HUES48 (cell line): ENCODE results near the gene CWF19L2.
"Not testable (repeated sequence)": the region's sequence is repeated elsewhere in the genome, so short reads cannot be mapped to it uniquely, and the experiment has no call there.

Experiments used
- H3K27ac ChIP-seq: one replicate; pipeline ENCODE4 v1.7.0; 2013; ENCODE audit warnings: low read depth, low read length, inconsistent platforms
- H3K27me3 ChIP-seq: 2 replicates; pipeline ENCODE4 v1.6.1; 2013; ENCODE audit warnings: mild to moderate bottlenecking, low read length; ENCODE audit not compliant: control insufficient read depth, insufficient read depth
- H3K36me3 ChIP-seq: 2 replicates; pipeline ENCODE4 v1.6.1; 2013; ENCODE audit warnings: low read length; ENCODE audit not compliant: control insufficient read depth, insufficient read depth
- H3K4me1 ChIP-seq: 2 replicates; pipeline ENCODE4 v1.6.1; 2013; ENCODE audit warnings: mild to moderate bottlenecking, low read length; ENCODE audit not compliant: control insufficient read depth, insufficient read depth
- H3K4me3 ChIP-seq: 2 replicates; pipeline ENCODE4 v1.5.1; 2013; ENCODE audit warnings: mild to moderate bottlenecking, low read depth, low read length
- H3K9ac ChIP-seq: 2 replicates; pipeline ENCODE4 v1.6.1; 2013; ENCODE audit warnings: mild to moderate bottlenecking, low read depth, low read length, moderate library complexity
- H3K9me3 ChIP-seq: 2 replicates; pipeline ENCODE4 v1.6.1; 2013; ENCODE audit warnings: low read length; ENCODE audit not compliant: control insufficient read depth, insufficient read depth

CWF19L2 gene

GRCh38 chr11:107438148-107438547 is 19.5 kb downstream of the CWF19L2 start:
- no peaks in the 10 kb centered on the region for H3K9me3 ChIP-seq
- H3K27ac ChIP-seq = no peak overlapping the region
- H3K36me3 ChIP-seq = peaks cover 50% of the 10 kb centered on the region
- H3K4me3 ChIP-seq = no peak overlapping the region
- no peaks in the 10 kb centered on the region for H3K27me3 ChIP-seq
- H3K4me1 ChIP-seq = no peaks in the 10 kb centered on the region
- H3K9ac ChIP-seq = no peak overlapping the region

GRCh38 chr11:107430525-107430924 is 27.1 kb downstream of the CWF19L2 start:
- Histone ChIP-seq H3K27me3 (no peaks in the 10 kb centered on the region), H3K4me3 (no peak overlapping the region), H3K4me1 (no peaks in the 10 kb centered on the region), H3K27ac (no peak overlapping the region), H3K9ac (no peak overlapping the region), H3K9me3 (no peaks in the 10 kb centered on the region), H3K36me3 (peaks cover 15% of the 10 kb centered on the region)

GRCh38 chr11:107427569-107428180 is 29.9 kb downstream of the CWF19L2 start:
- no peaks in the 10 kb centered on the region for H3K27me3 ChIP-seq
- no peak overlapping the region for H3K9ac ChIP-seq
- no peaks in the 10 kb centered on the region for H3K9me3 ChIP-seq
- H3K4me3 ChIP-seq = no peak overlapping the region
- peaks cover 9% of the 10 kb centered on the region for H3K36me3 ChIP-seq
- no peaks in the 10 kb centered on the region for H3K4me1 ChIP-seq
- H3K27ac ChIP-seq = no peak overlapping the region

GRCh38 chr11:107413352-107413751 is 44.3 kb downstream of the CWF19L2 start:
- Histone ChIP-seq H3K27me3 (no peaks in the 10 kb centered on the region), H3K4me1 (no peaks in the 10 kb centered on the region), H3K9me3 (no peaks in the 10 kb centered on the region), H3K36me3 (peaks cover 21% of the 10 kb centered on the region), H3K4me3 (no peak overlapping the region), H3K27ac (no peak overlapping the region), H3K9ac (no peak overlapping the region)

- H3K4me1 ChIP-seq = no peaks in the 10 kb centered on the region
- peaks cover 7% of the 10 kb centered on the region for H3K36me3 ChIP-seq
- no peaks in the 10 kb centered on the region for H3K27me3 ChIP-seq
- H3K27ac ChIP-seq = no peak overlapping the region
- no peaks in the 10 kb centered on the region for H3K9me3 ChIP-seq
- H3K9ac ChIP-seq = no peak overlapping the region
- H3K4me3 ChIP-seq = no peak overlapping the region
Observed at GRCh38 chr11:107408762-107409211, 48.8 kb downstream of the CWF19L2 start.

GRCh38 chr11:107405260-107405659 is 52.4 kb downstream of the CWF19L2 start:
- H3K9me3 ChIP-seq = no peaks in the 10 kb centered on the region
- H3K27ac ChIP-seq = no peak overlapping the region
- no peaks in the 10 kb centered on the region for H3K4me1 ChIP-seq
- peaks cover 7% of the 10 kb centered on the region for H3K36me3 ChIP-seq
- no peak overlapping the region for H3K9ac ChIP-seq
- no peaks in the 10 kb centered on the region for H3K27me3 ChIP-seq
- H3K4me3 ChIP-seq = no peak overlapping the region

- H3K9ac ChIP-seq, H3K36me3 ChIP-seq, H3K9me3 ChIP-seq, H3K4me3 ChIP-seq, H3K27me3 ChIP-seq, H3K27ac ChIP-seq: not testable (repeated sequence)
- H3K4me1 ChIP-seq = peaks cover 15% of the 10 kb centered on the region
Observed at GRCh38 chr11:107401131-107401530, 56.5 kb downstream of the CWF19L2 start.

GRCh38 chr11:107397357-107397756 is 60.3 kb downstream of the CWF19L2 start:
- no peaks in the 10 kb centered on the region for H3K9me3 ChIP-seq
- H3K36me3 ChIP-seq = peaks cover 9% of the 10 kb centered on the region
- H3K4me3 ChIP-seq = no peak overlapping the region
- H3K4me1 ChIP-seq = peaks cover 15% of the 10 kb centered on the region
- peak overlapping the region; percentile 59 for H3K9ac ChIP-seq
- H3K27me3 ChIP-seq = no peaks in the 10 kb centered on the region
- H3K27ac ChIP-seq = peak overlapping the region; percentile 85

- Histone ChIP-seq H3K4me3 (no peak overlapping the region), H3K4me1 (peaks cover 12% of the 10 kb centered on the region), H3K27ac (no peak overlapping the region), H3K9ac (no peak overlapping the region), H3K27me3 (no peaks in the 10 kb centered on the region), H3K36me3 (peaks cover 31% of the 10 kb centered on the region), H3K9me3 (no peaks in the 10 kb centered on the region)
Observed at GRCh38 chr11:107392611-107393010, 65.0 kb downstream of the CWF19L2 start.

- H3K27me3 ChIP-seq, H3K4me3 ChIP-seq, H3K4me1 ChIP-seq, H3K9me3 ChIP-seq, H3K9ac ChIP-seq, H3K27ac ChIP-seq: not testable (repeated sequence)
- peaks cover 31% of the 10 kb centered on the region for H3K36me3 ChIP-seq
Observed at GRCh38 chr11:107390701-107391100, 66.9 kb downstream of the CWF19L2 start.

- H3K36me3 ChIP-seq = peaks cover 26% of the 10 kb centered on the region
- H3K27me3 ChIP-seq = no peaks in the 10 kb centered on the region
- no peak overlapping the region for H3K9ac ChIP-seq
- H3K4me1 ChIP-seq = no peaks in the 10 kb centered on the region
- no peak overlapping the region for H3K4me3 ChIP-seq
- no peak overlapping the region for H3K27ac ChIP-seq
- no peaks in the 10 kb centered on the region for H3K9me3 ChIP-seq
Observed at GRCh38 chr11:107387666-107388065, 70.0 kb downstream of the CWF19L2 start.
